ENCODE data around the gene INPPL1. TPM values are rescaled to one million over a fixed set of nuclear protein-coding genes. Genes with fewer than 3 reads are reported as not detected.

Gene INPPL1
- total and polyA plus RNA-seq, 2 of the 13 experiments (the other 11 are each of a cell fraction or from before 2014, with no cell fraction given) = 29.1 to 66.9 TPM

DNA sequence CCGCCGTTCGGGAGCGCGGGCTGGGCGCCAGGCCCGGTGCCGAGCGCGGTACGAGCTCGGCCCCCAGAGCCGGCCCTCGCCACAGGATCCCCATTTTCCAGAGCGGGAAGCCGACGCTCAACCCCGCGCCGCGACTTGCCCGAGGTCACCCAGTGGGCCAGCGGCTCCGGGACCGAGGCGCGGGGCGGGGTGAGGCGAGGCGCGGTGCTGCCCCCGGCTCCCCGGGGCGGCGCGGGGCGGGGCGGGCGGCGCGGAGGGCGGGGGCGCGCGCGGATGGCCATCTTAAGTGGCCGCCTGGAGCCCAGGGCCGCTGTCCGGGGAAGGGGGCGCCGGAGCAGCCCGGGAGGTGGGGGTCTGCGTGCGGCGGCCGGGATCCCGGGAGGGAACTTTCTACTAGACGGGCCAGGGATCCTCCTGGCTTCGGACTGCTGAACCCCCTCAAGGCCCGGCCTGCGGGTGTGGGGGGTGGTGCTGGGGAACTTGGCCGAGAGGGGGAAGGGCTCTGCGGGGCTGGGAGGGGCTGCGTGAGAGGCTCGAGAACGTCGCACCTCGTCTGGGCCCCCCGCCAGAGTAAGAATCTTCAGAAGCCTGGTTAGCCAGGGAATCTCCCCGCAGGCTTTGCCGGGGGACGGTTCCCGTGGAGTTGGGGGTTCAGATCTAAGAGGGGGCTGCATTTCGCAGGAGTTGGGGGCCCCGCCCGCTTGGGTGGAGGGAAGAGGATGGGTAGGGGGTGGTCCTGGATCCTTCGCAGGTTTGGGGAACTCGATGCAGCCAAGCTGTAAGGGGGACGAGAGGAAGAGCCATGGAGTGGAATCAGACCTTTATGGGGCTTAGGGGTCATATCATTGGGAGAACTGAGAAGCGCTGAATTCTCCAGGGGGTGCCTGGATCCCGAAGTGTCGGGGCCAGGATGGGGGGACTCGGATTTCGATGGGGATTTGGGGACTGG lies 678 bp upstream of the INPPL1 start (continued):
- TF ChIP-seq, protein P1, sequence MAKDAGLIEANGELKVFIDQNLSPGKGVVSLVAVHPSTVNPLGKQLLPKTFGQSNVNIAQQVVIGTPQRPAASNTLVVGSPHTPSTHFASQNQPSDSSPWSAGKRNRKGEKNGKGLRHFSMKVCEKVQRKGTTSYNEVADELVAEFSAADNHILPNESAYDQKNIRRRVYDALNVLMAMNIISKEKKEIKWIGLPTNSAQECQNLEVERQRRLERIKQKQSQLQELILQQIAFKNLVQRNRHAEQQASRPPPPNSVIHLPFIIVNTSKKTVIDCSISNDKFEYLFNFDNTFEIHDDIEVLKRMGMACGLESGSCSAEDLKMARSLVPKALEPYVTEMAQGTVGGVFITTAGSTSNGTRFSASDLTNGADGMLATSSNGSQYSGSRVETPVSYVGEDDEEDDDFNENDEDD (CRISPR knock-in tag; IDR thresholded peaks at IDR 0.05; ENCODE audit: borderline replicate concordance) = no peak
- TF ChIP-seq, protein P2, sequence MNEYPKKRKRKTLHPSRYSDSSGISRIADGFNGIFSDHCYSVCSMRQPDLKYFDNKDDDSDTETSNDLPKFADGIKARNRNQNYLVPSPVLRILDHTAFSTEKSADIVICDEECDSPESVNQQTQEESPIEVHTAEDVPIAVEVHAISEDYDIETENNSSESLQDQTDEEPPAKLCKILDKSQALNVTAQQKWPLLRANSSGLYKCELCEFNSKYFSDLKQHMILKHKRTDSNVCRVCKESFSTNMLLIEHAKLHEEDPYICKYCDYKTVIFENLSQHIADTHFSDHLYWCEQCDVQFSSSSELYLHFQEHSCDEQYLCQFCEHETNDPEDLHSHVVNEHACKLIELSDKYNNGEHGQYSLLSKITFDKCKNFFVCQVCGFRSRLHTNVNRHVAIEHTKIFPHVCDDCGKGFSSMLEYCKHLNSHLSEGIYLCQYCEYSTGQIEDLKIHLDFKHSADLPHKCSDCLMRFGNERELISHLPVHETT (CRISPR knock-in tag; conservative IDR thresholded peaks at IDR 0.05) = no peak
- TF ChIP-seq ZNF317 (CRISPR knock-in tag; IDR thresholded peaks at IDR 0.05) (no peak), HNRNPH1 (optimal IDR thresholded peaks at IDR 0.05; ENCODE audit: low read depth, low read length) (no peak), ZNF430 (CRISPR knock-in tag; IDR thresholded peaks at IDR 0.05) (peak; percentile 73; the same call in 1 of the 2 replicates), RFX3 (CRISPR knock-in tag; IDR thresholded peaks at IDR 0.05) (no peak), ARID2 (CRISPR knock-in tag; IDR thresholded peaks at IDR 0.05; ENCODE audit: borderline replicate concordance) (no peak), U2AF1 (optimal IDR thresholded peaks at IDR 0.05; ENCODE audit: low read depth, low read length) (no peak), ZNF614 (CRISPR knock-in tag; IDR thresholded peaks at IDR 0.05; ENCODE audit: borderline replicate concordance) (0 out of 2 replicates have a peak, but pooled peaks have one; percentile 9), SSRP1 (CRISPR knock-in tag; IDR thresholded peaks at IDR 0.05) (no peak), ZNF225 (CRISPR knock-in tag; IDR thresholded peaks at IDR 0.05) (no peak), REL (CRISPR knock-in tag; conservative IDR thresholded peaks at IDR 0.05) (no peak), ZNF549 (CRISPR knock-in tag; IDR thresholded peaks at IDR 0.05) (no peak), ASH2L (IDR thresholded peaks at IDR 0.05; ENCODE audit: insufficient read length, low read depth, low read length) (peak; percentile 7), EHMT2 (IDR thresholded peaks at IDR 0.05; ENCODE audit: borderline replicate concordance, low read depth, low read length) (no peak), SALL2 (CRISPR knock-in tag; IDR thresholded peaks at IDR 0.05) (no peak), TP53 (CRISPR knock-in tag; conservative IDR thresholded peaks at IDR 0.05) (no peak), SOX6 (IDR thresholded peaks at IDR 0.05) (no peak), SOX6 (CRISPR knock-in tag; IDR thresholded peaks at IDR 0.05) (peak; percentile 21; the same call in 1 of the 2 replicates), ZNF34 (CRISPR knock-in tag; IDR thresholded peaks at IDR 0.05; ENCODE audit: borderline replicate concordance) (no peak), ZNF382 (CRISPR knock-in tag; IDR thresholded peaks at IDR 0.05; ENCODE audit: borderline replicate concordance) (no peak)
- TF ChIP-seq, protein P3, sequence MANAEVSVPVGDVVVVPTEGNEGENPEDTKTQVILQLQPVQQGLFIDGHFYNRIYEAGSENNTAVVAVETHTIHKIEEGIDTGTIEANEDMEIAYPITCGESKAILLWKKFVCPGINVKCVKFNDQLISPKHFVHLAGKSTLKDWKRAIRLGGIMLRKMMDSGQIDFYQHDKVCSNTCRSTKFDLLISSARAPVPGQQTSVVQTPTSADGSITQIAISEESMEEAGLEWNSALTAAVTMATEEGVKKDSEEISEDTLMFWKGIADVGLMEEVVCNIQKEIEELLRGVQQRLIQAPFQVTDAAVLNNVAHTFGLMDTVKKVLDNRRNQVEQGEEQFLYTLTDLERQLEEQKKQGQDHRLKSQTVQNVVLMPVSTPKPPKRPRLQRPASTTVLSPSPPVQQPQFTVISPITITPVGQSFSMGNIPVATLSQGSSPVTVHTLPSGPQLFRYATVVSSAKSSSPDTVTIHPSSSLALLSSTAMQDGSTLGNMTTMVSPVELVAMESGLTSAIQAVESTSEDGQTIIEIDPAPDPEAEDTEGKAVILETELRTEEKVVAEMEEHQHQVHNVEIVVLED (CRISPR knock-in tag; IDR thresholded peaks at IDR 0.05; ENCODE audit: borderline replicate concordance) = no peak; the same call in 1 of the 2 replicates
- TF ChIP-seq, protein P4, sequence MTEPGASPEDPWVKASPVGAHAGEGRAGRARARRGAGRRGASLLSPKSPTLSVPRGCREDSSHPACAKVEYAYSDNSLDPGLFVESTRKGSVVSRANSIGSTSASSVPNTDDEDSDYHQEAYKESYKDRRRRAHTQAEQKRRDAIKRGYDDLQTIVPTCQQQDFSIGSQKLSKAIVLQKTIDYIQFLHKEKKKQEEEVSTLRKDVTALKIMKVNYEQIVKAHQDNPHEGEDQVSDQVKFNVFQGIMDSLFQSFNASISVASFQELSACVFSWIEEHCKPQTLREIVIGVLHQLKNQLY (CRISPR knock-in tag; IDR thresholded peaks at IDR 0.05) = no peak
